ENCODE data around the gene IVD. TPM values are rescaled to one million over a fixed set of nuclear protein-coding genes. Genes with fewer than 3 reads are reported as not detected.

Gene IVD
- total RNA-seq, 1 donor: 33.6 TPM

- no peak overlapping the region for H3K4me3 ChIP-seq (ENCODE audit: low read depth, low read length)
- TF ChIP-seq CTCF (IDR thresholded peaks at IDR 0.05; ENCODE audit: insufficient read depth, low read length): no peak
- no peak for DNase-seq (ENCODE audit: low read depth)
Measured at GRCh38 chr15:40398413-40398873, 7.2 kb upstream of the IVD start.

GRCh38 chr15:40399370-40399769 is 6.2 kb upstream of the IVD start:
- H3K4me3 ChIP-seq (ENCODE audit: low read depth, low read length): no peak overlapping the region
- DNase-seq (ENCODE audit: low read depth): no peak
- no peak for TF ChIP-seq CTCF (IDR thresholded peaks at IDR 0.05; ENCODE audit: insufficient read depth, low read length)

- H3K4me3 ChIP-seq (ENCODE audit: low read depth, low read length): peak overlapping the region; percentile 22
- no peak for DNase-seq (ENCODE audit: low read depth)
- no peak for TF ChIP-seq CTCF (IDR thresholded peaks at IDR 0.05; ENCODE audit: insufficient read depth, low read length)
Measured at GRCh38 chr15:40407330-40407990, 1.9 kb downstream of the IVD start.

- TF ChIP-seq CTCF (IDR thresholded peaks at IDR 0.05; ENCODE audit: insufficient read depth, low read length): no peak
- no peak for DNase-seq (ENCODE audit: low read depth)
- no peak overlapping the region for H3K4me3 ChIP-seq (ENCODE audit: low read depth, low read length)
Measured at GRCh38 chr15:40409366-40409765, 3.8 kb downstream of the IVD start.

GRCh38 chr15:40410476-40410875 is 4.9 kb downstream of the IVD start:
- no peak overlapping the region for H3K4me3 ChIP-seq (ENCODE audit: low read depth, low read length)
- no peak for DNase-seq (ENCODE audit: low read depth)

GRCh38 chr15:40412095-40412759 is 6.6 kb downstream of the IVD start:
- no peak for TF ChIP-seq CTCF (IDR thresholded peaks at IDR 0.05; ENCODE audit: insufficient read depth, low read length)
- no peak for DNase-seq (ENCODE audit: low read depth)
- no peak overlapping the region for H3K4me3 ChIP-seq (ENCODE audit: low read depth, low read length)

More at GRCh38 chr15:40410476-40410875, 4.9 kb downstream of the IVD start:
- no peak for TF ChIP-seq CTCF (IDR thresholded peaks at IDR 0.05; ENCODE audit: insufficient read depth, low read length)

Data from fibroblast of the aortic adventitia (primary cell).